ENCODE measurements around the gene CDH23. TPM values are rescaled to one million over a fixed set of nuclear protein-coding genes. Genes with fewer than 3 reads are reported as not detected.

CDH23 gene
- total and polyA plus RNA-seq, 12 donors: 1.7 to 20.2 (median 7.8) TPM

GRCh38 chr10:71349406-71349805 lies 47.3 kb upstream of the CDH23 start:
- no peaks in the 10 kb centered on the region for H3K36me3 ChIP-seq (replicated peaks in 1 of 2)
- TF ChIP-seq POLR2A (IDR thresholded peaks at IDR 0.05): no peak
- no peak for TF ChIP-seq CTCF (IDR thresholded peaks at IDR 0.05)
- no peak overlapping the region for H3K27ac ChIP-seq
- WGBS, 4 donors: 95 to 99% (median 97%) methylated on average over 3 to 7 of the region's 7 CpGs
- no peaks in the 10 kb centered on the region for H3K27me3 ChIP-seq
- no peaks in the 10 kb centered on the region for H3K9me3 ChIP-seq (replicated peaks in 1 of 3)
- H3K4me3 ChIP-seq: no peak overlapping the region
- no peaks in the 10 kb centered on the region for H3K4me1 ChIP-seq (replicated peaks in 1 of 2)
- DNase-seq: no peak
- intact Hi-C loops (cut with DNase I): no loop called here

- Histone ChIP-seq H3K36me3 (replicated peaks in 1 of 2) (no peaks in the 10 kb centered on the region), H3K27me3 (no peaks in the 10 kb centered on the region), H3K4me1 (replicated peaks in 1 of 2) (no peaks in the 10 kb centered on the region), H3K27ac (no peak overlapping the region), H3K4me3 (no peak overlapping the region), H3K9me3 (replicated peaks in 1 of 3) (no peaks in the 10 kb centered on the region)
- intact Hi-C loops (cut with DNase I): no loop called here
- WGBS, 4 donors: 73 to 97% (median 82%) methylated on average over 4 to 6 of the region's 6 CpGs
- DNase-seq: no peak
- TF ChIP-seq CTCF (IDR thresholded peaks at IDR 0.05) (no peak), POLR2A (IDR thresholded peaks at IDR 0.05) (no peak)
Observed at GRCh38 chr10:71351087-71351486, 45.6 kb upstream of the CDH23 start.

- WGBS, 4 donors: 87 to 96% (median 92%) methylated on average over 13 to 14 of the region's 14 CpGs
- Histone ChIP-seq H3K9me3 (replicated peaks in 1 of 3) (no peaks in the 10 kb centered on the region), H3K27ac (peak overlapping the region in 1 of 5 donors; percentile 22), H3K4me1 (replicated peaks in 1 of 2) (no peaks in the 10 kb centered on the region), H3K36me3 (replicated peaks in 1 of 2) (no peaks in the 10 kb centered on the region), H3K27me3 (no peaks in the 10 kb centered on the region), H3K4me3 (no peak overlapping the region)
- DNase-seq: peak in 2 of 7 donors; percentile 19 to 24
- TF ChIP-seq POLR2A (IDR thresholded peaks at IDR 0.05) (no peak), CTCF (IDR thresholded peaks at IDR 0.05) (no peak)
- intact Hi-C loops (cut with DNase I): no loop called here
Observed at GRCh38 chr10:71351628-71352319, 44.9 kb upstream of the CDH23 start.

GRCh38 chr10:71353639-71354038 lies 43.1 kb upstream of the CDH23 start:
- intact Hi-C loops (cut with DNase I): no loop called here
- DNase-seq: no peak
- H3K36me3 ChIP-seq (replicated peaks in 1 of 2): no peaks in the 10 kb centered on the region
- H3K9me3 ChIP-seq (replicated peaks in 1 of 3): no peaks in the 10 kb centered on the region
- H3K27ac ChIP-seq: no peak overlapping the region
- H3K27me3 ChIP-seq: no peaks in the 10 kb centered on the region
- no peak overlapping the region for H3K4me3 ChIP-seq
- H3K4me1 ChIP-seq (replicated peaks in 1 of 2): peaks cover 0 to 8% of the 10 kb centered on the region in 2 donors
- 72 to 83% (median 74%) methylated on average over 9 of the region's 9 CpGs for WGBS, 4 donors
- no peak for TF ChIP-seq POLR2A (IDR thresholded peaks at IDR 0.05)
- no peak for TF ChIP-seq CTCF (IDR thresholded peaks at IDR 0.05)

Data from adrenal gland (tissue), 12 donors.